ENCODE results near the gene STRN3. TPM values are rescaled to one million over a fixed set of nuclear protein-coding genes. Genes with fewer than 3 reads are reported as not detected.
"Not testable (repeated sequence)": the region's sequence is repeated elsewhere in the genome, so short reads cannot be mapped to it uniquely, and the experiment has no call there.

STRN3 gene
- total RNA-seq, 1 donor from 2014 or later = 35.0 TPM

GRCh38 chr14:31006703-31007102 lies 19.5 kb downstream of the STRN3 start:
- H3K27me3 ChIP-seq = no peaks in the 10 kb centered on the region
- no peak overlapping the region for H3K27ac ChIP-seq
- TF ChIP-seq CTCF (IDR thresholded peaks at IDR 0.05) = no peak
- H3K9me3 ChIP-seq = no peaks in the 10 kb centered on the region
- H3K4me3 ChIP-seq = no peak overlapping the region
- intact Hi-C loops (cut with DNase I) = no loop called here
- DNase-seq = no peak
- no peaks in the 10 kb centered on the region for H3K36me3 ChIP-seq
- no peaks in the 10 kb centered on the region for H3K4me1 ChIP-seq
- no peak for ATAC-seq

- H3K4me1 ChIP-seq; H3K27ac ChIP-seq; H3K27me3 ChIP-seq; intact Hi-C loops (cut with DNase I); ATAC-seq; H3K9me3 ChIP-seq; H3K36me3 ChIP-seq; DNase-seq; H3K4me3 ChIP-seq: not testable (repeated sequence)
Measured at GRCh38 chr14:31004007-31004406, 22.2 kb downstream of the STRN3 start.

- Histone ChIP-seq H3K36me3 (no peaks in the 10 kb centered on the region), H3K4me3 (no peak overlapping the region), H3K4me1 (peaks cover 5% of the 10 kb centered on the region), H3K9me3 (peaks cover 3% of the 10 kb centered on the region), H3K27ac (no peak overlapping the region), H3K27me3 (no peaks in the 10 kb centered on the region)
- ATAC-seq = no peak
- intact Hi-C loops (cut with DNase I) = no loop called here
- TF ChIP-seq CTCF (IDR thresholded peaks at IDR 0.05) = no peak
- DNase-seq = no peak
Measured at GRCh38 chr14:31003284-31003683, 22.9 kb downstream of the STRN3 start.

GRCh38 chr14:31001339-31001658 lies 24.9 kb downstream of the STRN3 start:
- ATAC-seq = no peak
- no peak for TF ChIP-seq CTCF (IDR thresholded peaks at IDR 0.05)
- Histone ChIP-seq H3K4me3 (no peak overlapping the region), H3K9me3 (peaks cover 7% of the 10 kb centered on the region), H3K27ac (no peak overlapping the region), H3K27me3 (no peaks in the 10 kb centered on the region), H3K4me1 (peaks cover 5% of the 10 kb centered on the region), H3K36me3 (no peaks in the 10 kb centered on the region)
- no peak for DNase-seq
- intact Hi-C loops (cut with DNase I) = no loop called here

- H3K27ac ChIP-seq = no peak overlapping the region
- intact Hi-C loops (cut with DNase I) = no loop called here
- no peak for DNase-seq
- no peaks in the 10 kb centered on the region for H3K27me3 ChIP-seq
- no peak for ATAC-seq
- H3K4me3 ChIP-seq = no peak overlapping the region
- H3K9me3 ChIP-seq = peaks cover 7% of the 10 kb centered on the region
- no peak for TF ChIP-seq CTCF (IDR thresholded peaks at IDR 0.05)
- peaks cover 5% of the 10 kb centered on the region for H3K4me1 ChIP-seq
- H3K36me3 ChIP-seq = no peaks in the 10 kb centered on the region
Measured at GRCh38 chr14:31000629-31001338, 25.4 kb downstream of the STRN3 start.

- TF ChIP-seq CTCF (IDR thresholded peaks at IDR 0.05) = no peak
- Histone ChIP-seq H3K4me3 (no peak overlapping the region), H3K9me3 (peaks cover 7% of the 10 kb centered on the region)
Measured at GRCh38 chr14:30999038-30999773, 27.0 kb downstream of the STRN3 start.

More at GRCh38 chr14:30999038-30999773, 27.0 kb downstream of the STRN3 start:
- ATAC-seq (no peak), DNase-seq (no peak)
- Histone ChIP-seq H3K36me3 (no peaks in the 10 kb centered on the region), H3K27me3 (no peaks in the 10 kb centered on the region), H3K4me1 (peaks cover 19% of the 10 kb centered on the region), H3K27ac (no peak overlapping the region)
- intact Hi-C loops (cut with DNase I) = no loop called here

All from upper lobe of right lung (tissue), 1 donor.